ENCODE measurements around the gene PAQR3.
"Not testable (repeated sequence)": the region's sequence is repeated elsewhere in the genome, so short reads cannot be mapped to it uniquely, and the experiment has no call there.

PAQR3 gene

GRCh38 chr4:78945651-78946179 lies 6.5 kb upstream of the PAQR3 start:
- Mint-ChIP-seq H3K27me3 (peaks cover 7% of the 10 kb centered on the region), H3K36me3 (ENCODE audit: low read depth) (no peaks in the 10 kb centered on the region), H3K9me3 (no peaks in the 10 kb centered on the region), H3K4me1 (ENCODE audit: low read depth) (peaks cover 38% of the 10 kb centered on the region), H3K27ac (no peak overlapping the region), H3K4me3 (no peak overlapping the region)
- intact Hi-C loops (cut with micrococcal nuclease) = loop anchor here (10.0 kb wide), 1 partner anchor 1249 kb away; the partner anchor contains the start of gene PRDM8

- intact Hi-C loops (cut with micrococcal nuclease) = loop anchor here (10.0 kb wide), 1 partner anchor 1250 kb away; the partner anchor contains the start of gene PRDM8
- H3K4me3 Mint-ChIP-seq = no peak overlapping the region
- H3K9me3 Mint-ChIP-seq = no peaks in the 10 kb centered on the region
- H3K36me3 Mint-ChIP-seq (ENCODE audit: low read depth) = no peaks in the 10 kb centered on the region
- no peak overlapping the region for H3K27ac Mint-ChIP-seq
- H3K4me1 Mint-ChIP-seq (ENCODE audit: low read depth) = peaks cover 38% of the 10 kb centered on the region
- H3K27me3 Mint-ChIP-seq = peaks cover 9% of the 10 kb centered on the region
These were observed 5.1 kb upstream of the PAQR3 start for GRCh38 chr4:78944381-78944780.

GRCh38 chr4:78940752-78941151 lies 1.5 kb upstream of the PAQR3 start:
- no peak overlapping the region for H3K27ac Mint-ChIP-seq
- H3K27me3 Mint-ChIP-seq = peaks cover 14% of the 10 kb centered on the region
- H3K9me3 Mint-ChIP-seq = no peaks in the 10 kb centered on the region
- intact Hi-C loops (cut with micrococcal nuclease) = loop anchor here (10.0 kb wide), 1 partner anchor 1254 kb away; the partner anchor contains the start of gene PRDM8
- H3K36me3 Mint-ChIP-seq (ENCODE audit: low read depth) = no peaks in the 10 kb centered on the region
- no peak overlapping the region for H3K4me3 Mint-ChIP-seq
- peaks cover 34% of the 10 kb centered on the region for H3K4me1 Mint-ChIP-seq (ENCODE audit: low read depth)

- Mint-ChIP-seq H3K4me3 (peak overlapping the region; percentile 85), H3K36me3 (ENCODE audit: low read depth) (no peaks in the 10 kb centered on the region), H3K27ac (peak overlapping the region; percentile 75), H3K27me3 (peaks cover 11% of the 10 kb centered on the region), H3K9me3 (no peaks in the 10 kb centered on the region), H3K4me1 (ENCODE audit: low read depth) (peaks cover 34% of the 10 kb centered on the region)
- intact Hi-C loops (cut with micrococcal nuclease) = loop anchor here (10.0 kb wide), 1 partner anchor 1255 kb away; the partner anchor contains the start of gene PRDM8
These were observed 400 bp upstream of the PAQR3 start for GRCh38 chr4:78939667-78940008.

GRCh38 chr4:78938474-78938867 lies 767 bp downstream of the PAQR3 start:
- H3K27me3 Mint-ChIP-seq = peaks cover 8% of the 10 kb centered on the region
- intact Hi-C loops (cut with micrococcal nuclease) = no loop called here
- H3K27ac Mint-ChIP-seq = peak overlapping the region; percentile 75
- peaks cover 22% of the 10 kb centered on the region for H3K4me1 Mint-ChIP-seq (ENCODE audit: low read depth)
- peak overlapping the region; percentile 85 for H3K4me3 Mint-ChIP-seq
- no peaks in the 10 kb centered on the region for H3K36me3 Mint-ChIP-seq (ENCODE audit: low read depth)
- no peaks in the 10 kb centered on the region for H3K9me3 Mint-ChIP-seq

GRCh38 chr4:78937837-78938236 lies 1.4 kb downstream of the PAQR3 start:
- H3K36me3 Mint-ChIP-seq (ENCODE audit: low read depth) = no peaks in the 10 kb centered on the region
- intact Hi-C loops (cut with micrococcal nuclease) = no loop called here
- H3K9me3 Mint-ChIP-seq = no peaks in the 10 kb centered on the region
- peaks cover 17% of the 10 kb centered on the region for H3K4me1 Mint-ChIP-seq (ENCODE audit: low read depth)
- peaks cover 8% of the 10 kb centered on the region for H3K27me3 Mint-ChIP-seq
- no peak overlapping the region for H3K4me3 Mint-ChIP-seq
- no peak overlapping the region for H3K27ac Mint-ChIP-seq

DNA sequence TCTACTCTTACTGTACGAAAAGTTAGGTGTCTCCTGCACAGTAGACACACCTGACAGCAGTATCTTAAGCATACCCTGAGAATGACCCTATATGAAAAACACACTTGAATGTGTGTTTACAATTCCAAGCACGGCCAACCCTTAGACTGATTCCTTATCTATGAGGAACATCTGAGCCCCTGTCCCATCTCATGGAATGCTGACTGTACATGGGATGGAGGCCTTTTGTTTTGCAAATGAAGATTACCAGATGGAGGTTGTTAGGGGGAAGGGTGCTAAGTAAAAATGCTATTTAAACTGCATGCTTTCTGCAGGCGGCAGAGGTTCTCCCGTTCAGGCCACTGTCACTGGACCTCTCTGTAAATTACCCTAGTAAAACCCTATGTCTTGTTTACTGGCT lies 2.2 kb downstream of the PAQR3 start:
- H3K9me3 Mint-ChIP-seq = no peaks in the 10 kb centered on the region
- H3K27me3 Mint-ChIP-seq = peaks cover 8% of the 10 kb centered on the region
- H3K36me3 Mint-ChIP-seq (ENCODE audit: low read depth) = no peaks in the 10 kb centered on the region
- H3K27ac Mint-ChIP-seq = no peak overlapping the region
- intact Hi-C loops (cut with micrococcal nuclease) = no loop called here
- peaks cover 8% of the 10 kb centered on the region for H3K4me1 Mint-ChIP-seq (ENCODE audit: low read depth)
- H3K4me3 Mint-ChIP-seq = no peak overlapping the region

GRCh38 chr4:78930016-78930629 lies 9.1 kb downstream of the PAQR3 start:
- intact Hi-C loops (cut with micrococcal nuclease) = no loop called here
- Mint-ChIP-seq H3K27me3 (no peaks in the 10 kb centered on the region), H3K36me3 (ENCODE audit: low read depth) (peaks cover 17% of the 10 kb centered on the region)

GRCh38 chr4:78928835-78929234 lies 10.4 kb downstream of the PAQR3 start:
- H3K4me1 Mint-ChIP-seq (ENCODE audit: low read depth) = peaks cover 14% of the 10 kb centered on the region
- no peak overlapping the region for H3K4me3 Mint-ChIP-seq
- H3K27ac Mint-ChIP-seq = no peak overlapping the region
- H3K9me3 Mint-ChIP-seq = no peaks in the 10 kb centered on the region
- peaks cover 17% of the 10 kb centered on the region for H3K36me3 Mint-ChIP-seq (ENCODE audit: low read depth)
- no peaks in the 10 kb centered on the region for H3K27me3 Mint-ChIP-seq
- intact Hi-C loops (cut with micrococcal nuclease) = no loop called here

More at GRCh38 chr4:78930016-78930629, 9.1 kb downstream of the PAQR3 start:
- no peak overlapping the region for H3K4me3 Mint-ChIP-seq
- no peaks in the 10 kb centered on the region for H3K9me3 Mint-ChIP-seq
- H3K27ac Mint-ChIP-seq = no peak overlapping the region
- peaks cover 14% of the 10 kb centered on the region for H3K4me1 Mint-ChIP-seq (ENCODE audit: low read depth)

DNA sequence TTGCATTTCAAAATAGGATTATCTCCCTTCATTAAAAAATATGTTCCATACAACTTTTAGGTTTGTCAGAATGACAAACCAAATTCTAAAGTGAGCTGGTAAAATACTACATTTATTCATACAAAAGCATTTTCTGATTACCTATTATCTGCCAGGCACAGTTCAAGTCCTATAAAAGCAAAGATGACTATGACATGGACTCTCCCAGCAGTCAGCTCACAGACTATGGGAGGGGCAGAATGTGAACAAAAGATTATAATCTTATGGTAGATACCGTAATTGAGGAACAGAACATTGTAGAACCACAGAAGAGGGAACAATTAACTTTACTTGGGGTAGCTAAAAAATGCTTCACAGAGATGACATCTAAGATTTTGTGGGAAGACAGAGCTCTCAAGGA lies 12.4 kb downstream of the PAQR3 start:
- Mint-ChIP-seq H3K4me1 (ENCODE audit: low read depth) (peaks cover 14% of the 10 kb centered on the region), H3K4me3 (no peak overlapping the region), H3K36me3 (ENCODE audit: low read depth) (peaks cover 17% of the 10 kb centered on the region), H3K27ac (no peak overlapping the region), H3K9me3 (no peaks in the 10 kb centered on the region), H3K27me3 (no peaks in the 10 kb centered on the region)
- intact Hi-C loops (cut with micrococcal nuclease) = no loop called here

DNA sequence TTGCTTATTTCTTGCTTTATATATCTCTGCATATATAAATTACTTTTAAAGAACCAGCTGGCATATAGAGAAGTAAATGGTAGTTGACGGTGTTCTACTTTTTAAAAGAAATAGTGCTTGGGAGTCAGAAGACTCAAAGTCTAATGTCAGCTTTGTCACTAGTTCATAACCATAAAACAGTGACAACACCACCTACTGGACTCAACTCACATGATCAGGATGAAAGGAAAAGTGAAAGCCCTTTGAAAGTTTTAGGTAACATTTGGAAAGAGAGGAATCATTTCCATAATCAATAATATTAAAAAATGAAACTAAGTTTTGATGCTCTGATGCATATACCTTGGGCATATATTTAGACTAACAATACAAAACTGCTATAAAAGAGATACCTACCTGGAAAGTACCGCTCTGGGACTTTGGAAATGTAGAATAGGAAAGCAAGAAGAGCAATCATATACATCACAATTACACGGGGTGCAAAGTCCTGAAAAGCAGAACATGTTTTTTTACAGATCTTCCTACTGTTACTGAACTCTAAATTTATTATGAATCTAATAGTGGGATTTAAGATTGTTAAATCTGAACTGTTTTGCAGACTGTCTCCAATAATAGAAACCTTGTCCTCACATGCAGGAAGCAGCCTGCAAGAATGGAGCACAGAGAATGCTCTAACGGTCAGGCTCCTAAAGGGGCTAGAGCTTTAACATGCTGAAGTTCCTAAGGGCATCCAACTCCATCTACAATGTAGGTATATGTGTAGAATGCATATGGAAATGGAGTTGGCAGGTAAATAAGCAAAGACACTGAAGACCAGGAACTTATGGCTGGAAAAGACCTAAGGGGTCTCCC lies 15.6 kb downstream of the PAQR3 start:
- H3K36me3 Mint-ChIP-seq (ENCODE audit: low read depth) = peaks cover 8% of the 10 kb centered on the region
- intact Hi-C loops (cut with micrococcal nuclease) = no loop called here

DNA sequence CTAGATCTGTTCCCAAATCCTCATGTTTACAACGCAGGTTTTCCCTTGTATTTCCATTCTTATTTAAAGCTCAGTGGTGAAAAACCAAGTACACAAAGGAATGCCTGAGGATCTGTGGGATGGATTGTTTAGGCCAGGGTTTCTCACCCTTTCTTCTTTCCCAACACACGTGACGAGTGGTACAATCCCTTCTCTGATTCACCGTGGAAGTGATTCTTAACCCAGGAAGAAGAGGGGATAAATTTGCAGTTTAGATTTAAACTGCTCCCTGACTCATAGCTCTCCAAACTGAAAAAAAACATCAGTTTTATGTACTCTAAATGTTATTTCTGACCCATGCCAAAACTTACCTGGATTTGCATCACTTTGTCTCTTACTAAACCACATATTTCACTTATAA lies 17.0 kb downstream of the PAQR3 start:
- no peaks in the 10 kb centered on the region for H3K27me3 Mint-ChIP-seq
- H3K27ac Mint-ChIP-seq = no peak overlapping the region
- peaks cover 7% of the 10 kb centered on the region for H3K36me3 Mint-ChIP-seq (ENCODE audit: low read depth)
- H3K4me3 Mint-ChIP-seq = no peak overlapping the region
- intact Hi-C loops (cut with micrococcal nuclease) = no loop called here
- H3K9me3 Mint-ChIP-seq = no peaks in the 10 kb centered on the region
- H3K4me1 Mint-ChIP-seq (ENCODE audit: low read depth) = peaks cover 6% of the 10 kb centered on the region

More for the DNA sequence above, 15.6 kb downstream of the PAQR3 start:
- H3K27ac Mint-ChIP-seq = no peak overlapping the region
- H3K27me3 Mint-ChIP-seq = no peaks in the 10 kb centered on the region
- no peak overlapping the region for H3K4me3 Mint-ChIP-seq
- no peaks in the 10 kb centered on the region for H3K9me3 Mint-ChIP-seq
- peaks cover 7% of the 10 kb centered on the region for H3K4me1 Mint-ChIP-seq (ENCODE audit: low read depth)

GRCh38 chr4:78910612-78911011 lies 28.6 kb downstream of the PAQR3 start:
- Mint-ChIP-seq H3K4me3 (no peak overlapping the region), H3K27ac (no peak overlapping the region), H3K9me3 (no peaks in the 10 kb centered on the region), H3K4me1 (ENCODE audit: low read depth) (no peaks in the 10 kb centered on the region), H3K27me3 (no peaks in the 10 kb centered on the region), H3K36me3 (ENCODE audit: low read depth) (peaks cover 74% of the 10 kb centered on the region)
- intact Hi-C loops (cut with micrococcal nuclease) = no loop called here

DNA sequence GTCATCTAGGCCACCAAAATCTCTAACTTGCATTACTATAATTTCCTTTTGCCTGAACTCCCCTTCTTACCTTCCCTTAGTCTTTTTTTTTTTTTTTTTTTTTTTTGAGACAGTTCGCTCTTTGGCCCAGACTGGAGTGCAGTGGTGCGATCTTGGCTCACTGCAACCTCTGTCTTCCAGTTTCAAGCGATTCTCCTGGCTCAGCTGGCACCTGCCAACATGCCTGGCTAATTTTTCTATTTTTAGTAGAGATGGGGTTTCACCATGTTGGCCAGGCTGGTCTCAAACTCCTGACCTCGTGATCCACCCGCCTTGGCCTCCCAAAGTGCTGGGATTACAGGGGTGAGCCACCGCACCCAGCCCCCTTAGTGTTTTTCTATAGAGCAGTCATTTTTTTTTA lies 30.3 kb downstream of the PAQR3 start:
- H3K27ac Mint-ChIP-seq; H3K27me3 Mint-ChIP-seq; H3K4me3 Mint-ChIP-seq; H3K4me1 Mint-ChIP-seq (ENCODE audit: low read depth); H3K9me3 Mint-ChIP-seq; intact Hi-C loops (cut with micrococcal nuclease): not testable (repeated sequence)
- peaks cover 74% of the 10 kb centered on the region for H3K36me3 Mint-ChIP-seq (ENCODE audit: low read depth)
